ENCODE results near the gene GNAL.
"Not testable (repeated sequence)": the region's sequence is repeated elsewhere in the genome, so short reads cannot be mapped to it uniquely, and the experiment has no call there.

Gene GNAL

GRCh38 chr18:11854554-11854953 lies 165.5 kb downstream of the GNAL start:
- not testable (repeated sequence) for DNase-seq

- DNase-seq = peak; percentile 48
These were observed 168.3 kb downstream of the GNAL start for GRCh38 chr18:11857177-11857887.

- DNase-seq = no peak
These were observed 170.3 kb downstream of the GNAL start for GRCh38 chr18:11859282-11859830.

- DNase-seq = no peak
These were observed 170.9 kb downstream of the GNAL start for GRCh38 chr18:11859903-11860407.

- no peak for DNase-seq
These were observed 171.8 kb downstream of the GNAL start for GRCh38 chr18:11860594-11861450.

- DNase-seq = no peak
These were observed 172.7 kb downstream of the GNAL start for GRCh38 chr18:11861583-11862288.

- DNase-seq = no peak
These were observed 173.5 kb downstream of the GNAL start for GRCh38 chr18:11862468-11863137.

GRCh38 chr18:11864471-11864870 lies 175.4 kb downstream of the GNAL start:
- DNase-seq = no peak

- DNase-seq = no peak
These were observed 176.0 kb downstream of the GNAL start for GRCh38 chr18:11865071-11865470.

- no peak for DNase-seq
These were observed 177.3 kb downstream of the GNAL start for GRCh38 chr18:11866329-11866728.

GRCh38 chr18:11866764-11867163 lies 177.7 kb downstream of the GNAL start:
- no peak for DNase-seq

- no peak for DNase-seq
These were observed 179.2 kb downstream of the GNAL start for GRCh38 chr18:11868230-11868629.

- DNase-seq = no peak
These were observed 182.4 kb downstream of the GNAL start for GRCh38 chr18:11871501-11871900.

GRCh38 chr18:11872479-11873136 lies 183.5 kb downstream of the GNAL start:
- DNase-seq = no peak

GRCh38 chr18:11873670-11874340 lies 184.7 kb downstream of the GNAL start:
- no peak for DNase-seq

- no peak for DNase-seq
These were observed 185.6 kb downstream of the GNAL start for GRCh38 chr18:11874676-11875075.

- no peak for DNase-seq
These were observed 188.6 kb downstream of the GNAL start for GRCh38 chr18:11877497-11878135.

GRCh38 chr18:11880586-11881304 lies 191.7 kb downstream of the GNAL start:
- DNase-seq = no peak

GRCh38 chr18:11882636-11883035 lies 193.6 kb downstream of the GNAL start:
- DNase-seq = no peak

- DNase-seq = no peak
These were observed 194.1 kb downstream of the GNAL start for GRCh38 chr18:11883153-11883552.
